Esophagus muscularis mucosa (tissue), 4 donors: ENCODE measurements around the gene PRKCH.

Experiments
- CTCF ChIP-seq, 3 experiments: fragments of 200-600 bp in 2 of 3; fragments of 450-650 bp in 1 of 3; sonication (generic) in 2 of 3; IDR thresholded peaks; one replicate each; pipeline ENCODE4 v1.5.1; 2017 to 2019; ENCODE audit warnings: antibody characterized with exemption in 3 of 3, mild to moderate bottlenecking in 2 of 3, moderate library complexity in 1 of 3
- EP300 ChIP-seq: sonication (generic); formaldehyde crosslinking; IDR thresholded peaks from one replicate; pipeline ENCODE4 v1.6.1; 2017; ENCODE audit warnings: antibody characterized with exemption
- POLR2A ChIP-seq: fragments of 450-650 bp; IDR thresholded peaks from one replicate; pipeline ENCODE4 v1.6.1; 2017; ENCODE audit warnings: antibody characterized with exemption, moderate library complexity, mild to moderate bottlenecking, low read depth
- POLR2AphosphoS5 ChIP-seq, 2 donors: sonication (generic); formaldehyde crosslinking; IDR thresholded peaks; one replicate each; pipeline ENCODE4 v1.6.1; 2017; ENCODE audit warnings: antibody characterized with exemption in 2 of 2

GRCh38 chr14:61397615-61398014 lies 76.2 kb downstream of the PRKCH start:
- TF ChIP-seq POLR2A, result no peak
- no peak for TF ChIP-seq CTCF (IDR thresholded peaks at IDR 0.05)
- no peak for TF ChIP-seq EP300
- no peak for TF ChIP-seq POLR2AphosphoS5 (IDR thresholded peaks at IDR 0.05)
